ENCODE results near the gene NFATC4. TPM values are rescaled to one million over a fixed set of nuclear protein-coding genes. Genes with fewer than 3 reads are reported as not detected.

NFATC4 gene
- total RNA-seq, 1 experiment from 2014 or later: 60.7 TPM

DNA sequence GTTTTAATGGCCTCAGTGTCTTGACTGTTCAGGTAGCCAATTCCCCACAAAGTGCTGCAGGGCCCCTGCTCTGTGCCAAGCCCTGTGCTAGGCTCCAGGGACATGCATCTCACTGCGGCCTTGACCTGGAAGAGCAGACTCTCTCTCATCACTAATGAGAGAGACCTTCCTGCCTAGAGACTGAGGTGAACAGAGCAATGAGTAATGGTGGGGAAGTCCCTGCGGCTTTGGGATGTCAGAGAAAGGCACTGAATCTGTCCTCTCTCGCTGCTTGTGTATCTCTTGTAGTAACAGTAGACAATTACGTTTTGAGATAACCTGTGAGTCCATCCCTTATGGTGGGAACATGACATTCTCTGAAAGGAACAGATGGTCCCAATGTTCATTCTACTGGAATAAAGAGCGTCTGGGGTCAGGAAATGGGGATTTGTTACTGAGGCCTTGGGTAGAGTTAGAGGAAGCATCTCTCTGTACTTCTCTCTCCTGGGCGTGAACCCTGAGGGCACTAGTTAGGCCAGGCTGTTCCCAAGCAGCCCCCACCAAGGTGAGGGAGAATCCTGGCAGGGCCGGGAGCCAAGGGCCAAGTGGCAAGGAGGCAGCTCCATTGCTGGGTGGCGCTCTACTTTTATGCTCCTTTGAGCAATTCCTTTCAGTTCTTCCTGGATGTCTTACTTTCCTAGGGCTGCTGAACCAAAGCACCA lies 13.5 kb downstream of the NFATC4 start (continued):
- TF ChIP-seq ZNF671 (CRISPR knock-in tag; IDR thresholded peaks at IDR 0.05) (no peak), FOXP1 (CRISPR knock-in tag; IDR thresholded peaks at IDR 0.05; ENCODE audit: borderline replicate concordance) (no peak), ZNF396 (CRISPR knock-in tag; IDR thresholded peaks at IDR 0.05; ENCODE audit: borderline replicate concordance) (no peak)

DNA sequence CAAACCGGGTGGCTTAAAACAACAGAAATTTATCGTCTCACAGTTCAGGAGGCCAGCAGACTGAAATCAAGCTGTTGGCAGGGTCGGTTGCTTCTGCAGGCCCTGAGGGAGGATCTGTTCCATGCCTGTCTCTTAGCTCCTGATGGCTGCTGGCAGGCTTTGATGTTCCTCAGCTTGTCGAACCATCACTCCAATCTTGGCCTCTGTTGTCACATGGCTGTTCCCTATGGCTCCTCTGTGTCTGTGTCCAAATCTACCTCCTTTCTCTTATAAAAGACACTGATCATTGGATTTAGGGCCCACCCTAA lies 14.0 kb downstream of the NFATC4 start:
- H3K9me3 Mint-ChIP-seq: no peaks in the 10 kb centered on the region
- no peaks in the 10 kb centered on the region; the same call in 1 of the 2 replicates for H3K27me3 Mint-ChIP-seq (ENCODE audit: low read depth)
- CTCF ChIA-PET: interaction anchor here (1.0 to 1.2 kb wide), 3 partner anchors 16 to 50 kb away, joined by 3 to 7 read pairs (median 4); partner anchors contain the start of gene KHNYN
- ATAC-seq: no peak
- H3K27ac Mint-ChIP-seq: no peak overlapping the region
- H3K4me3 Mint-ChIP-seq: no peak overlapping the region
- H3K36me3 Mint-ChIP-seq: no peaks in the 10 kb centered on the region
- POLR2A ChIA-PET: no interaction called here
- no peak for TF ChIP-seq FOXK1 (CRISPR knock-in tag; IDR thresholded peaks at IDR 0.05)
- TF ChIP-seq, protein P1, sequence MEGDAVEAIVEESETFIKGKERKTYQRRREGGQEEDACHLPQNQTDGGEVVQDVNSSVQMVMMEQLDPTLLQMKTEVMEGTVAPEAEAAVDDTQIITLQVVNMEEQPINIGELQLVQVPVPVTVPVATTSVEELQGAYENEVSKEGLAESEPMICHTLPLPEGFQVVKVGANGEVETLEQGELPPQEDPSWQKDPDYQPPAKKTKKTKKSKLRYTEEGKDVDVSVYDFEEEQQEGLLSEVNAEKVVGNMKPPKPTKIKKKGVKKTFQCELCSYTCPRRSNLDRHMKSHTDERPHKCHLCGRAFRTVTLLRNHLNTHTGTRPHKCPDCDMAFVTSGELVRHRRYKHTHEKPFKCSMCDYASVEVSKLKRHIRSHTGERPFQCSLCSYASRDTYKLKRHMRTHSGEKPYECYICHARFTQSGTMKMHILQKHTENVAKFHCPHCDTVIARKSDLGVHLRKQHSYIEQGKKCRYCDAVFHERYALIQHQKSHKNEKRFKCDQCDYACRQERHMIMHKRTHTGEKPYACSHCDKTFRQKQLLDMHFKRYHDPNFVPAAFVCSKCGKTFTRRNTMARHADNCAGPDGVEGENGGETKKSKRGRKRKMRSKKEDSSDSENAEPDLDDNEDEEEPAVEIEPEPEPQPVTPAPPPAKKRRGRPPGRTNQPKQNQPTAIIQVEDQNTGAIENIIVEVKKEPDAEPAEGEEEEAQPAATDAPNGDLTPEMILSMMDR (IDR thresholded peaks at IDR 0.05): no peak
- no peak for TF ChIP-seq ATF1 (CRISPR knock-in tag; IDR thresholded peaks at IDR 0.05)
- no peak for TF ChIP-seq TEAD4 (CRISPR knock-in tag; IDR thresholded peaks at IDR 0.05)
- TF ChIP-seq TCF7 (CRISPR knock-in tag; IDR thresholded peaks at IDR 0.05; ENCODE audit: low read depth): no peak
- TF ChIP-seq MYBL2 (CRISPR knock-in tag; IDR thresholded peaks at IDR 0.05): no peak
- no peak for TF ChIP-seq ZNF232 (CRISPR knock-in tag; IDR thresholded peaks at IDR 0.05)
- TF ChIP-seq EMX1 (CRISPR knock-in tag; IDR thresholded peaks at IDR 0.05): no peak
- DNase-seq (ENCODE audit: low spot score): no peak
- peaks cover 23% of the 10 kb centered on the region for H3K4me1 Mint-ChIP-seq

DNA sequence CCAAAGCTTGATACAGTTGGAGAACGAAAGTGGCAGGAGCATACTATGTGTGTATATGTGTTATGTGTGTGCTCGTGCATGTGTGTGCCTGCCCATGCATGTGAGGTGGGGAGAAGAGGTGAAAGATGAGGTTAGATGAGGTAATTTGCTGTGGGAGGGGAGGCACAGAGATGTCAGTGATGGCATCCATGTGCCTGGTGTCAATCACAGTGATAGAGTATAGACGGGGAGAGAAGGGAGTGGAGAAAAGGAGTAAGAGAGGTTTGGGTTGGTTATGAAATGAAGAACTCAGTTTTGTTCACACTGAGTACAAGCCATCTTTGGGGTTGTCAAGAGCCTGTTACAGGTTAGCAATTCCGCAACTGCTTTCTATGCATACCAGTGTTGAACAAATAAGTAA lies 16.2 kb downstream of the NFATC4 start:
- no peak overlapping the region for H3K4me3 Mint-ChIP-seq
- DNase-seq (ENCODE audit: low spot score) (no peak), ATAC-seq (no peak)
- TF ChIP-seq OVOL2 (CRISPR knock-in tag; IDR thresholded peaks at IDR 0.05; ENCODE audit: borderline replicate concordance): no peak
- no peak for TF ChIP-seq RORB (CRISPR knock-in tag; IDR thresholded peaks at IDR 0.05)
- TF ChIP-seq, protein P2, sequence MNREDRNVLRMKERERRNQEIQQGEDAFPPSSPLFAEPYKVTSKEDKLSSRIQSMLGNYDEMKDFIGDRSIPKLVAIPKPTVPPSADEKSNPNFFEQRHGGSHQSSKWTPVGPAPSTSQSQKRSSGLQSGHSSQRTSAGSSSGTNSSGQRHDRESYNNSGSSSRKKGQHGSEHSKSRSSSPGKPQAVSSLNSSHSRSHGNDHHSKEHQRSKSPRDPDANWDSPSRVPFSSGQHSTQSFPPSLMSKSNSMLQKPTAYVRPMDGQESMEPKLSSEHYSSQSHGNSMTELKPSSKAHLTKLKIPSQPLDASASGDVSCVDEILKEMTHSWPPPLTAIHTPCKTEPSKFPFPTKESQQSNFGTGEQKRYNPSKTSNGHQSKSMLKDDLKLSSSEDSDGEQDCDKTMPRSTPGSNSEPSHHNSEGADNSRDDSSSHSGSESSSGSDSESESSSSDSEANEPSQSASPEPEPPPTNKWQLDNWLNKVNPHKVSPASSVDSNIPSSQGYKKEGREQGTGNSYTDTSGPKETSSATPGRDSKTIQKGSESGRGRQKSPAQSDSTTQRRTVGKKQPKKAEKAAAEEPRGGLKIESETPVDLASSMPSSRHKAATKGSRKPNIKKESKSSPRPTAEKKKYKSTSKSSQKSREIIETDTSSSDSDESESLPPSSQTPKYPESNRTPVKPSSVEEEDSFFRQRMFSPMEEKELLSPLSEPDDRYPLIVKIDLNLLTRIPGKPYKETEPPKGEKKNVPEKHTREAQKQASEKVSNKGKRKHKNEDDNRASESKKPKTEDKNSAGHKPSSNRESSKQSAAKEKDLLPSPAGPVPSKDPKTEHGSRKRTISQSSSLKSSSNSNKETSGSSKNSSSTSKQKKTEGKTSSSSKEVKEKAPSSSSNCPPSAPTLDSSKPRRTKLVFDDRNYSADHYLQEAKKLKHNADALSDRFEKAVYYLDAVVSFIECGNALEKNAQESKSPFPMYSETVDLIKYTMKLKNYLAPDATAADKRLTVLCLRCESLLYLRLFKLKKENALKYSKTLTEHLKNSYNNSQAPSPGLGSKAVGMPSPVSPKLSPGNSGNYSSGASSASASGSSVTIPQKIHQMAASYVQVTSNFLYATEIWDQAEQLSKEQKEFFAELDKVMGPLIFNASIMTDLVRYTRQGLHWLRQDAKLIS (CRISPR knock-in tag; IDR thresholded peaks at IDR 0.05; ENCODE audit: borderline replicate concordance): no peak
- no peak for TF ChIP-seq PRRX2 (CRISPR knock-in tag; IDR thresholded peaks at IDR 0.05)
- TF ChIP-seq, protein P3, sequence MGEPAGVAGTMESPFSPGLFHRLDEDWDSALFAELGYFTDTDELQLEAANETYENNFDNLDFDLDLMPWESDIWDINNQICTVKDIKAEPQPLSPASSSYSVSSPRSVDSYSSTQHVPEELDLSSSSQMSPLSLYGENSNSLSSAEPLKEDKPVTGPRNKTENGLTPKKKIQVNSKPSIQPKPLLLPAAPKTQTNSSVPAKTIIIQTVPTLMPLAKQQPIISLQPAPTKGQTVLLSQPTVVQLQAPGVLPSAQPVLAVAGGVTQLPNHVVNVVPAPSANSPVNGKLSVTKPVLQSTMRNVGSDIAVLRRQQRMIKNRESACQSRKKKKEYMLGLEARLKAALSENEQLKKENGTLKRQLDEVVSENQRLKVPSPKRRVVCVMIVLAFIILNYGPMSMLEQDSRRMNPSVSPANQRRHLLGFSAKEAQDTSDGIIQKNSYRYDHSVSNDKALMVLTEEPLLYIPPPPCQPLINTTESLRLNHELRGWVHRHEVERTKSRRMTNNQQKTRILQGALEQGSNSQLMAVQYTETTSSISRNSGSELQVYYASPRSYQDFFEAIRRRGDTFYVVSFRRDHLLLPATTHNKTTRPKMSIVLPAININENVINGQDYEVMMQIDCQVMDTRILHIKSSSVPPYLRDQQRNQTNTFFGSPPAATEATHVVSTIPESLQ (CRISPR knock-in tag; IDR thresholded peaks at IDR 0.05): no peak
- no peak for TF ChIP-seq ELF4 (CRISPR knock-in tag; IDR thresholded peaks at IDR 0.05; ENCODE audit: low read depth)
- no peak for TF ChIP-seq JUN (CRISPR knock-in tag; IDR thresholded peaks at IDR 0.05)
- no peaks in the 10 kb centered on the region; the same call in none of the 2 replicates for H3K27me3 Mint-ChIP-seq (ENCODE audit: low read depth)
- H3K36me3 Mint-ChIP-seq: no peaks in the 10 kb centered on the region
- ChIA-PET CTCF (interaction anchor here (0.7 kb wide), 1 partner anchor 48 kb away, joined by 3 read pairs; no protein-coding TSS in a partner anchor), POLR2A (no interaction called here)
- no peak overlapping the region for H3K27ac Mint-ChIP-seq
- H3K4me1 Mint-ChIP-seq: peaks cover 21% of the 10 kb centered on the region
- H3K9me3 Mint-ChIP-seq: no peaks in the 10 kb centered on the region
